ENCODE results near the gene CACNB1. TPM values are rescaled to one million over a fixed set of nuclear protein-coding genes. Genes with fewer than 3 reads are reported as not detected.

Gene CACNB1
- total RNA-seq, 1 donor = 4.8 TPM

- DNase-seq (ENCODE audit: low read depth in 2 of 3, low spot score in 2 of 3) = no peak
Observed at GRCh38 chr17:39204245-39204644, 6.8 kb upstream of the CACNB1 start.

- DNase-seq (ENCODE audit: low read depth in 2 of 3, low spot score in 2 of 3) = no peak
Observed at GRCh38 chr17:39200957-39201510, 3.6 kb upstream of the CACNB1 start.

GRCh38 chr17:39200070-39200879, 2.8 kb upstream of the CACNB1 start, which contains the start of gene RPL19:
Gene RPL19, plus strand, starts transcription at chr17:39200283. Its CDS starts 62 bp downstream, at chr17:39200345.
- peak in 2 of 3 donors; percentile 44 to 88 for DNase-seq (ENCODE audit: low read depth in 2 of 3, low spot score in 2 of 3)

- DNase-seq (ENCODE audit: low read depth in 2 of 3, low spot score in 2 of 3) = peak in 2 of 3 donors; percentile 93 to 96
Observed at GRCh38 chr17:39199820-39200069, 2.3 kb upstream of the CACNB1 start.

GRCh38 chr17:39198186-39198566, 707 bp upstream of the CACNB1 start:
- DNase-seq (ENCODE audit: low read depth in 2 of 3, low spot score in 2 of 3) = no peak

- no peak for DNase-seq (ENCODE audit: low read depth in 2 of 3, low spot score in 2 of 3)
Observed at GRCh38 chr17:39196808-39197291, 619 bp downstream of the CACNB1 start.

GRCh38 chr17:39196241-39196807, 1.1 kb downstream of the CACNB1 start:
- DNase-seq (ENCODE audit: low read depth in 2 of 3, low spot score in 2 of 3) = no peak

- DNase-seq (ENCODE audit: low read depth in 2 of 3, low spot score in 2 of 3) = peak in 1 of 3 donors; percentile 38
Observed at GRCh38 chr17:39195568-39196160, 1.8 kb downstream of the CACNB1 start.

GRCh38 chr17:39194985-39195524, 2.4 kb downstream of the CACNB1 start:
- DNase-seq (ENCODE audit: low read depth in 2 of 3, low spot score in 2 of 3) = no peak

GRCh38 chr17:39194089-39194984, 3.1 kb downstream of the CACNB1 start:
- DNase-seq (ENCODE audit: low read depth in 2 of 3, low spot score in 2 of 3) = no peak

GRCh38 chr17:39193346-39193745, 4.1 kb downstream of the CACNB1 start:
- no peak for DNase-seq (ENCODE audit: low read depth in 2 of 3, low spot score in 2 of 3)

- no peak for DNase-seq (ENCODE audit: low read depth in 2 of 3, low spot score in 2 of 3)
Observed at GRCh38 chr17:39192901-39193300, 4.6 kb downstream of the CACNB1 start.

- DNase-seq (ENCODE audit: low read depth in 2 of 3, low spot score in 2 of 3) = no peak
Observed at GRCh38 chr17:39191750-39192510, 5.5 kb downstream of the CACNB1 start.

GRCh38 chr17:39187152-39187830, 10.2 kb downstream of the CACNB1 start:
- no peak for DNase-seq (ENCODE audit: low read depth in 2 of 3, low spot score in 2 of 3)

GRCh38 chr17:39186481-39187002, 10.9 kb downstream of the CACNB1 start:
- DNase-seq (ENCODE audit: low read depth in 2 of 3, low spot score in 2 of 3) = no peak

GRCh38 chr17:39183720-39184119, 13.7 kb downstream of the CACNB1 start:
- no peak for DNase-seq (ENCODE audit: low read depth in 2 of 3, low spot score in 2 of 3)

- DNase-seq (ENCODE audit: low read depth in 2 of 3, low spot score in 2 of 3) = no peak
Observed at GRCh38 chr17:39183045-39183444, 14.4 kb downstream of the CACNB1 start.

- DNase-seq (ENCODE audit: low read depth in 2 of 3, low spot score in 2 of 3) = no peak
Observed at GRCh38 chr17:39181303-39181702, 16.2 kb downstream of the CACNB1 start.

GRCh38 chr17:39178536-39178935, 18.9 kb downstream of the CACNB1 start:
- no peak for DNase-seq (ENCODE audit: low read depth in 2 of 3, low spot score in 2 of 3)
